ENCODE results near the gene PPM1B. TPM values are rescaled to one million over a fixed set of nuclear protein-coding genes. Genes with fewer than 3 reads are reported as not detected.
A peak's percentile ranks its signal among the peaks of the same experiment; 100 is the strongest.

The PPM1B gene
- total and polyA plus RNA-seq, 2 of the 8 experiments (the other 6 are each of a cell fraction or from before 2014, with no cell fraction given), result 43.6 to 126 TPM

GRCh38 chr2:44247924-44248323 lies 79.2 kb downstream of the PPM1B start:
- H3K79me2 ChIP-seq (ENCODE audit: control insufficient read depth in 1 of 2, insufficient read depth in 2 of 2, low read length in 2 of 2), result no peaks in the 10 kb centered on the region
- H3K4me1 ChIP-seq (replicated peaks in 1 of 4; ENCODE audit: control insufficient read depth in 3 of 4, insufficient read depth in 4 of 4, low read length in 3 of 4), result peaks cover 2 to 8% (median 2%) of the 10 kb centered on the region in 4 experiments; a peak in 5 of 7 replicates
- FAIRE-seq (peak; percentile 86), DNase-seq (ENCODE audit: low read depth in 1 of 2, low spot score in 2 of 2) (no peak)
- H2BK12ac ChIP-seq (ENCODE audit: low read depth, low read length), result no peak overlapping the region
- H3K79me1 ChIP-seq (ENCODE audit: low read depth, low read length), result no peaks in the 10 kb centered on the region
- H3K4me3 ChIP-seq (ENCODE audit: extremely low read depth in 1 of 4, insufficient read depth in 2 of 4, low read depth in 3 of 4, low read length in 4 of 4), result no peak overlapping the region
- H2BK20ac ChIP-seq (ENCODE audit: low read length), result 0 out of 2 replicates have a peak overlapping the region, but pooled peaks have one; percentile 29
- TF ChIP-seq RAD21 (IDR thresholded peaks at IDR 0.05 in 1 of 2, conservative IDR thresholded peaks at IDR 0.05 in 1 of 2; ENCODE audit: low read depth in 2 of 2, low read length in 2 of 2) (peak; percentile 67 to 69), YY1 (IDR thresholded peaks at IDR 0.05; ENCODE audit: low read depth, low read length) (peak; percentile 72), CTBP2 (IDR thresholded peaks at IDR 0.05; ENCODE audit: borderline replicate concordance, insufficient read depth, insufficient read length, low read length) (no peak), CTCF (IDR thresholded peaks at IDR 0.05; ENCODE audit: control extremely low read depth in 1 of 3, insufficient read depth in 1 of 3, low read depth in 1 of 3, low read length in 3 of 3) (peak; percentile 34 to 96 (median 79))
- no peak overlapping the region for H4K5ac ChIP-seq (ENCODE audit: insufficient read length, low read depth, low read length)
- WGBS, 2 experiments (ENCODE audit: extremely low coverage in 1 of 2, insufficient coverage in 1 of 2, insufficient read length in 1 of 2, insufficient replicate concordance in 2 of 2, low coverage in 1 of 2, low lambda C conversion rate in 2 of 2, missing lambda C conversion rate in 1 of 2), result 69% methylated on average over 3 of the region's 3 CpGs; no CpG with 5 or more reads in 1 of the 2 experiments
- no peaks in the 10 kb centered on the region for H3K9me3 ChIP-seq (ENCODE audit: insufficient read depth in 2 of 2, low read depth in 1 of 2, low read length in 1 of 2)
- no peak overlapping the region for H3K9ac ChIP-seq (replicated peaks in 1 of 4; ENCODE audit: extremely low read depth in 1 of 4, low read depth in 3 of 4, low read length in 3 of 4)
- no peak overlapping the region for H2BK15ac ChIP-seq (ENCODE audit: low read length)
- ChIA-PET POLR2A (ENCODE audit: partially characterized antibody) (interaction anchor here (0.9 kb wide), 1 partner anchor 56 kb away, joined by 3 read pairs; no protein-coding TSS in a partner anchor), CTCF (ENCODE audit: partially characterized antibody) (interaction anchor here (0.7 to 2.0 kb wide), 12 partner anchors 10 to 707 kb away, joined by 3 to 14 read pairs (median 3); no protein-coding TSS in a partner anchor)
- no peak overlapping the region for H2AK5ac ChIP-seq (ENCODE audit: low read depth, low read length)
- no peaks in the 10 kb centered on the region for H3K23me2 ChIP-seq (ENCODE audit: low read depth, low read length)
- peak overlapping the region; percentile 73; the same call in 1 of the 2 replicates for H2AFZ ChIP-seq (ENCODE audit: low read length)
- no peak overlapping the region for H3K18ac ChIP-seq (ENCODE audit: extremely low read depth, low read length)
- no peak overlapping the region for H4K91ac ChIP-seq (replicated peaks; ENCODE audit: insufficient read length, low read length)
- no peak overlapping the region for H3K27ac ChIP-seq (ENCODE audit: low read depth, low read length)
- H3K4me2 ChIP-seq (ENCODE audit: insufficient read depth in 1 of 2, low read depth in 2 of 2, low read length in 2 of 2), result no peak overlapping the region
- no peak overlapping the region for H3K56ac ChIP-seq (replicated peaks; ENCODE audit: insufficient read length, low read depth, low read length)
- H3K27me3 ChIP-seq (replicated peaks in 1 of 4; ENCODE audit: control insufficient read depth in 3 of 4, extremely low read depth in 1 of 4, insufficient read depth in 3 of 4, low read length in 3 of 4), result no peaks in the 10 kb centered on the region
- H3K23ac ChIP-seq (ENCODE audit: insufficient read length), result no peak overlapping the region
- H2BK5ac ChIP-seq (ENCODE audit: low read depth, low read length), result no peak overlapping the region
- no peak overlapping the region for H4K8ac ChIP-seq (ENCODE audit: extremely low read depth, insufficient read depth, low read length)
- H3K14ac ChIP-seq (ENCODE audit: insufficient read length), result no peak overlapping the region
- no peak overlapping the region for H2BK120ac ChIP-seq (replicated peaks; ENCODE audit: low read depth, low read length)
- no peak overlapping the region for H3K4ac ChIP-seq (replicated peaks; ENCODE audit: insufficient read length, low read depth, low read length)
- H3K36me3 ChIP-seq (ENCODE audit: control insufficient read depth in 2 of 4, insufficient read depth in 4 of 4, low read length in 3 of 4), result no peaks in the 10 kb centered on the region
- no peaks in the 10 kb centered on the region for H4K20me1 ChIP-seq (replicated peaks in 1 of 2; ENCODE audit: control insufficient read depth in 1 of 2, insufficient read depth in 2 of 2, low read length in 2 of 2)
